HepG2 (cell line): ENCODE data around the gene KRT34. TPM values are rescaled to one million over a fixed set of nuclear protein-coding genes. Genes with fewer than 3 reads are reported as not detected.
A peak's percentile ranks its signal among the peaks of the same experiment; 100 is the strongest.

Experiments used
- E2F1 ChIP-seq: sonication (generic); formaldehyde crosslinking; IDR thresholded peaks from 2 replicates; pipeline ENCODE4 v1.5.0; 2020; ENCODE audit warnings: missing genetic modification reagents
- ERF ChIP-seq: IDR thresholded peaks from 2 replicates; pipeline ENCODE4 v1.6.1; 2018; ENCODE audit warnings: missing biosample characterization, missing genetic modification reagents
- FOXJ3 ChIP-seq: sonication (generic); formaldehyde crosslinking; IDR thresholded peaks from 2 replicates; pipeline ENCODE4 v1.4.0; 2020; ENCODE audit warnings: missing genetic modification reagents, mild to moderate bottlenecking, borderline replicate concordance
- FOXK2 ChIP-seq: fragments of 450-650 bp; IDR thresholded peaks from 2 replicates; pipeline ENCODE4 v1.6.1; 2016
- GABPB1 ChIP-seq: IDR thresholded peaks from 2 replicates; pipeline ENCODE4 v1.6.1; 2016; ENCODE audit warnings: mild to moderate bottlenecking, missing genetic modification reagents, moderate library complexity, missing compliant biosample characterization
- GMEB1 ChIP-seq: sonication (generic); formaldehyde crosslinking; IDR thresholded peaks from 2 replicates; pipeline ENCODE4 v1.5.1; 2020; ENCODE audit warnings: missing genetic modification reagents, mild to moderate bottlenecking, borderline replicate concordance
- IRF1 ChIP-seq: sonication (generic); formaldehyde crosslinking; IDR thresholded peaks from 2 replicates; pipeline ENCODE4 v1.4.0; 2020; ENCODE audit warnings: low read depth, mild to moderate bottlenecking, missing genetic modification reagents
- JUNB ChIP-seq: sonication (generic); formaldehyde crosslinking; IDR thresholded peaks from 2 replicates; pipeline ENCODE4 v1.8.0; 2022; ENCODE audit warnings: missing genetic modification reagents, mild to moderate bottlenecking, borderline replicate concordance
- KDM1A ChIP-seq: IDR thresholded peaks from 2 replicates; pipeline ENCODE4 v1.6.1; 2016; ENCODE audit warnings: missing compliant biosample characterization
- MTERF4 ChIP-seq: sonication (generic); formaldehyde crosslinking; IDR thresholded peaks from 2 replicates; pipeline ENCODE4 v1.8.0; 2023; ENCODE audit warnings: mild to moderate bottlenecking, missing genetic modification reagents
- NFKBIZ ChIP-seq: IDR thresholded peaks from 2 replicates; pipeline ENCODE4 v1.6.1; 2018; ENCODE audit warnings: missing genetic modification reagents, missing compliant biosample characterization
- NR2F2 ChIP-seq: IDR thresholded peaks from 2 replicates; pipeline ENCODE4 v1.6.1; 2012; ENCODE audit warnings: low read depth, inconsistent platforms, borderline replicate concordance
- PCBP1 ChIP-seq: fragments of 200-400 bp; formaldehyde crosslinking; IDR thresholded peaks from 2 replicates; pipeline ENCODE4 v1.6.1; 2017; ENCODE audit warnings: mild to moderate bottlenecking, low read depth, low read length, borderline replicate concordance
- RBAK ChIP-seq: sonication (generic); formaldehyde crosslinking; IDR thresholded peaks from 2 replicates; pipeline ENCODE4 v1.5.1; 2020; ENCODE audit warnings: mild to moderate bottlenecking, missing genetic modification reagents
- TBL1XR1 ChIP-seq: fragments of 150-350 bp; IDR thresholded peaks from 2 replicates; pipeline ENCODE4 v1.6.1; 2014; ENCODE audit warnings: borderline replicate concordance, low read length; ENCODE audit not compliant: partially characterized antibody
- ZEB1 ChIP-seq: IDR thresholded peaks from 2 replicates; pipeline ENCODE4 v1.6.1; 2012; ENCODE audit warnings: mild to moderate bottlenecking, low read depth, inconsistent platforms; ENCODE audit not compliant: insufficient replicate concordance
- ZFP37 ChIP-seq: sonication (generic); formaldehyde crosslinking; IDR thresholded peaks from 2 replicates; pipeline ENCODE4 v1.4.0; 2020; ENCODE audit warnings: missing genetic modification reagents, borderline replicate concordance
- ZFP90 ChIP-seq: sonication (generic); formaldehyde crosslinking; IDR thresholded peaks from 2 replicates; pipeline ENCODE4 v1.8.0; 2022; ENCODE audit warnings: missing genetic modification reagents, mild to moderate bottlenecking, inconsistent platforms, borderline replicate concordance
- ZNF260 ChIP-seq: sonication (generic); formaldehyde crosslinking; IDR thresholded peaks from 2 replicates; pipeline ENCODE4 v1.4.0; 2020; ENCODE audit warnings: missing genetic modification reagents, low read depth, mild to moderate bottlenecking, borderline replicate concordance
- ZNF274 ChIP-seq: sonication (generic); formaldehyde crosslinking; IDR thresholded peaks from 2 replicates; pipeline ENCODE4 v1.5.1; 2020; ENCODE audit warnings: mild to moderate bottlenecking, missing genetic modification reagents
- ZNF331 ChIP-seq: sonication (generic); formaldehyde crosslinking; IDR thresholded peaks from 2 replicates; pipeline ENCODE4 v1.4.0; 2020; ENCODE audit warnings: missing genetic modification reagents
- ZNF33A ChIP-seq: sonication (generic); formaldehyde crosslinking; IDR thresholded peaks from 2 replicates; pipeline ENCODE4 v1.5.1; 2020; ENCODE audit warnings: missing genetic modification reagents, mild to moderate bottlenecking, moderate library complexity, borderline replicate concordance
- ZNF432 ChIP-seq: sonication (generic); formaldehyde crosslinking; IDR thresholded peaks from 2 replicates; pipeline ENCODE4 v1.5.0; 2020; ENCODE audit warnings: missing genetic modification reagents, mild to moderate bottlenecking, borderline replicate concordance
- ZNF460 ChIP-seq: sonication (generic); formaldehyde crosslinking; IDR thresholded peaks from 2 replicates; pipeline ENCODE4 v1.5.1; 2020; ENCODE audit warnings: missing genetic modification reagents, mild to moderate bottlenecking, borderline replicate concordance
- polyA plus RNA-seq, 8 experiments: library from polyadenylated mRNA; depleted of rRNA in 3 of 8; stranded (reverse) in 7 of 8; unstranded in 1 of 8; fragments of >200 nt; fragmentation: Illumina TruSeq in 4 of 8; extraction: Trizol in 4 of 8; gene quantifications; 2 replicates each; pipeline versions ENCODE4 v1.2.1 to v1.2.3, GENCODE V29; 2011 to 2016; ENCODE audit warnings: low read depth in 4 of 8, missing spikeins in 1 of 8, mixed read lengths in 1 of 8; ENCODE audit not compliant: insufficient read depth in 1 of 8
- total RNA-seq, 5 experiments: library from RNA; depleted of rRNA; stranded (reverse); fragments of >200 nt; fragmentation: Illumina TruSeq; extraction: Trizol; gene quantifications; 2 replicates each; pipeline ENCODE4 v1.2.3, GENCODE V29; 2016; ENCODE audit warnings: low read depth in 1 of 5

KRT34 gene
- total and polyA plus RNA-seq, 2 of the 13 experiments (the other 11 are each of a cell fraction or from before 2014, with no cell fraction given): not detected

- TF ChIP-seq PCBP1 (no peak), ZNF460 (CRISPR knock-in tag) (no peak), KDM1A (CRISPR knock-in tag) (no peak), JUNB (CRISPR knock-in tag) (no peak), TBL1XR1 (no peak), ZFP90 (CRISPR knock-in tag) (no peak), ZNF331 (CRISPR knock-in tag) (no peak), RBAK (CRISPR knock-in tag) (no peak), IRF1 (CRISPR knock-in tag) (no peak), ZNF274 (CRISPR knock-in tag) (no peak), ERF (0 out of 2 replicates have a peak, but pooled peaks have one; percentile 26), ZNF432 (CRISPR knock-in tag) (no peak), ZFP37 (CRISPR knock-in tag) (no peak), ZNF260 (CRISPR knock-in tag) (no peak), MTERF4 (CRISPR knock-in tag) (no peak), NR2F2 (no peak), FOXK2 (no peak), GMEB1 (CRISPR knock-in tag) (no peak), NFKBIZ (CRISPR knock-in tag) (no peak), FOXJ3 (CRISPR knock-in tag) (no peak), E2F1 (CRISPR knock-in tag) (no peak), ZNF33A (CRISPR knock-in tag) (no peak), GABPB1 (CRISPR knock-in tag) (peak; percentile 36), ZEB1 (no peak)
These were observed 52.7 kb downstream of the KRT34 start (continued) for GRCh38 chr17:41329279-41329948.
